Panc1 (cell line): Measurements from ENCODE around the gene RNF11. TPM values are rescaled to one million over a fixed set of nuclear protein-coding genes. Genes with fewer than 3 reads are reported as not detected.

Experiments used
- ATAC-seq: fragments of 200-7000 bp; cut with Tn5 transposase; 2 replicates; pipeline ENCODE4 v1.9.1; 2020; ENCODE audit warnings: mild to moderate bottlenecking, moderate library complexity
- BruUV-seq: library from RNA; stranded (reverse); fragments of 400-500 nt; replicated peaks from 2 replicates; lab custom pipeline; 2021; lab: Mats Ljungman, UMichigan
- CTCF ChIA-PET: fragments of 300-600 bp; sonication (Branson Sonifier 250); formaldehyde crosslinking; loops from one replicate; lab custom pipeline; 2022; ENCODE audit warnings: antibody characterized with exemption; lab: Charles Lee
- POLR2A ChIA-PET: fragments of 300-600 bp; sonication (Branson Sonifier 250); formaldehyde crosslinking; loops from one replicate; lab custom pipeline; 2022; ENCODE audit warnings: antibody characterized with exemption; lab: Charles Lee
- DNase-seq: peaks from one replicate; pipeline ENCODE4 v3.0.0-alpha.2; 2010; ENCODE audit warnings: low read depth, low spot score
- H3K27ac ChIP-seq: 2 replicates; pipeline ENCODE4 v1.5.1; 2011; ENCODE audit warnings: mild to moderate bottlenecking, low read length, inconsistent platforms
- H3K27me3 ChIP-seq: fragments of 200-500 bp; sonication (Bioruptor generic); 2 replicates; pipeline ENCODE4 v1.6.0; 2014; ENCODE audit warnings: low read length, inconsistent platforms; ENCODE audit not compliant: control insufficient read depth, insufficient read depth
- H3K36me3 ChIP-seq: fragments of 200-500 bp; sonication (Bioruptor generic); 2 replicates; pipeline ENCODE4 v1.5.1; 2014; ENCODE audit warnings: inconsistent platforms, mild to moderate bottlenecking, low read length, moderate library complexity; ENCODE audit not compliant: control insufficient read depth, insufficient read depth
- H3K4me1 ChIP-seq: 2 replicates; pipeline ENCODE4 v1.5.1; 2011; ENCODE audit warnings: inconsistent platforms, mild to moderate bottlenecking, low read length, moderate library complexity; ENCODE audit not compliant: control insufficient read depth, insufficient read depth
- H3K4me3 ChIP-seq, 2 experiments: 2 replicates each; pipeline ENCODE4 v1.5.1; 2011 to 2012; ENCODE audit warnings: low read depth in 2 of 2, low read length in 2 of 2, mild to moderate bottlenecking in 2 of 2, inconsistent platforms in 1 of 2, moderate library complexity in 1 of 2
- H3K9me3 ChIP-seq: fragments of 200-500 bp; sonication (Bioruptor generic); 2 replicates; pipeline ENCODE4 v1.5.1; 2014; ENCODE audit warnings: low read depth, mild to moderate bottlenecking, inconsistent platforms, low read length, moderate library complexity; ENCODE audit not compliant: control insufficient read depth, insufficient read depth
- CTCF ChIP-seq: fragments of 450-650 bp; IDR thresholded peaks from 2 replicates; pipeline ENCODE4 v1.5.1; 2017; ENCODE audit warnings: mild to moderate bottlenecking
- POLR2AphosphoS5 ChIP-seq: IDR thresholded peaks from 2 replicates; pipeline ENCODE4 v1.6.1; 2012; ENCODE audit warnings: mild to moderate bottlenecking, low read depth, low read length, moderate library complexity
- REST ChIP-seq, 2 experiments: IDR thresholded peaks; 2 replicates each; pipeline ENCODE4 v1.6.1; 2011 to 2012; ENCODE audit warnings: low read depth in 2 of 2, control low read depth in 1 of 2, low read length in 1 of 2, mild to moderate bottlenecking in 1 of 2, moderate library complexity in 1 of 2; ENCODE audit not compliant: insufficient read depth in 1 of 2
- SIN3A ChIP-seq: IDR thresholded peaks from 2 replicates; pipeline ENCODE4 v1.6.1; 2012; ENCODE audit warnings: low read depth, mild to moderate bottlenecking, low read length, moderate library complexity, borderline replicate concordance; ENCODE audit not compliant: insufficient read depth
- TCF7L2 ChIP-seq: IDR thresholded peaks from 2 replicates; pipeline ENCODE4 v1.6.1; 2011; ENCODE audit warnings: mild to moderate bottlenecking, low read depth, low read length, inconsistent platforms
- in situ Hi-C: cut with HindIII; loops from 2 replicates; pipeline ENCODE4 v1.10.0; 2016; ENCODE audit warnings: low sequenced_read_pairs, low pct_unique_long_range_greater_than_20kb
- intact Hi-C: fragments of 100-400 bp; cut with micrococcal nuclease; formaldehyde crosslinking; loops from one replicate; pipeline ENCODE4 v1.10.0; 2022; ENCODE audit not compliant: unreplicated experiment
- total RNA-seq: library from RNA; stranded (reverse); gene quantifications from one replicate; pipeline ENCODE4 v1.2.1, GENCODE V29; 2021; ENCODE audit not compliant: unreplicated experiment

RNF11 gene
- total RNA-seq, 1 experiment from 2014 or later = 86.0 TPM

GRCh38 chr1:51280321-51280978, 44.4 kb downstream of the RNF11 start:
- H3K4me3 ChIP-seq = no peak overlapping the region
- no TSS peak for BruUV-seq
- no peaks in the 10 kb centered on the region for H3K9me3 ChIP-seq
- peaks cover 3% of the 10 kb centered on the region; the same call in 1 of the 2 replicates for H3K4me1 ChIP-seq
- ChIA-PET POLR2A (no interaction called here), CTCF (no interaction called here)
- DNase-seq = no peak
- H3K27ac ChIP-seq = no peak overlapping the region
- no peak for ATAC-seq
- intact Hi-C loops (no loop called here), in situ Hi-C loops (no loop called here)
- no peaks in the 10 kb centered on the region for H3K27me3 ChIP-seq
- no peaks in the 10 kb centered on the region for H3K36me3 ChIP-seq
- TF ChIP-seq SIN3A (no peak), REST (IDR thresholded peaks at IDR 0.05; ENCODE audit: insufficient read depth in 1 of 2, low read depth in 2 of 2, low read length in 1 of 2) (no peak), TCF7L2 (no peak), CTCF (no peak), POLR2AphosphoS5 (no peak)

GRCh38 chr1:51281807-51282206, 45.7 kb downstream of the RNF11 start:
- Histone ChIP-seq H3K4me1 (no peaks in the 10 kb centered on the region), H3K36me3 (no peaks in the 10 kb centered on the region), H3K4me3 (no peak overlapping the region), H3K9me3 (no peaks in the 10 kb centered on the region), H3K27ac (no peak overlapping the region), H3K27me3 (no peaks in the 10 kb centered on the region)
- no peak for DNase-seq
- in situ Hi-C loops (no loop called here), intact Hi-C loops (no loop called here)
- ChIA-PET CTCF (no interaction called here), POLR2A (interaction anchor here (0.7 kb wide), 1 partner anchor 8 kb away, joined by 18 read pairs; no protein-coding TSS in a partner anchor)
- ATAC-seq = no peak
- TF ChIP-seq REST (IDR thresholded peaks at IDR 0.05; ENCODE audit: insufficient read depth in 1 of 2, low read depth in 2 of 2, low read length in 1 of 2) (no peak), TCF7L2 (no peak), SIN3A (no peak), POLR2AphosphoS5 (no peak), CTCF (no peak)
- TSS peak; percentile 73 for BruUV-seq
